Small intestine (tissue), 7 donors: ENCODE results near the gene GALNT15. TPM values are rescaled to one million over a fixed set of nuclear protein-coding genes. Genes with fewer than 3 reads are reported as not detected.

ENCODE experiments used
- DNase-seq, 2 donors: peaks; one replicate each; pipeline versions ENCODE4 v3.0.0 to v3.0.0-alpha.2; 2013
- FAIRE-seq: peaks from 2 replicates; lab custom pipeline; 2012; peaks lifted over from hg19 to GRCh38; lab: Jason Lieb, UNC
- H3K27ac ChIP-seq, 3 donors: one replicate each; pipeline ENCODE4 v1.5.1; 2013; ENCODE audit warnings: low read length in 2 of 3, mild to moderate bottlenecking in 2 of 3, control low read depth in 1 of 3, inconsistent platforms in 1 of 3, low read depth in 1 of 3, moderate library complexity in 1 of 3
- H3K27me3 ChIP-seq, 3 donors: one replicate each; pipeline ENCODE4 v1.6.1; 2013; ENCODE audit warnings: low read length in 3 of 3, inconsistent platforms in 1 of 3; ENCODE audit not compliant: control insufficient read depth in 3 of 3, insufficient read depth in 3 of 3
- H3K36me3 ChIP-seq, 3 donors: one replicate each; pipeline ENCODE4 v1.6.1; 2013; ENCODE audit warnings: low read length in 3 of 3, inconsistent platforms in 1 of 3, low read depth in 1 of 3, mild to moderate bottlenecking in 1 of 3, moderate library complexity in 1 of 3; ENCODE audit not compliant: control insufficient read depth in 3 of 3, insufficient read depth in 2 of 3
- H3K4me1 ChIP-seq, 3 donors: one replicate each; pipeline ENCODE4 v1.6.1; 2013; ENCODE audit warnings: low read length in 2 of 3, inconsistent platforms in 1 of 3, low read depth in 1 of 3, mild to moderate bottlenecking in 1 of 3, moderate library complexity in 1 of 3; ENCODE audit not compliant: control insufficient read depth in 3 of 3, insufficient read depth in 2 of 3
- H3K4me3 ChIP-seq, 3 donors: one replicate each; pipeline ENCODE4 v1.5.1; 2013; ENCODE audit warnings: low read length in 3 of 3, control low read depth in 1 of 3, inconsistent platforms in 1 of 3, low read depth in 1 of 3, mild to moderate bottlenecking in 1 of 3, moderate library complexity in 1 of 3
- H3K9me3 ChIP-seq, 2 donors: one replicate each; pipeline ENCODE4 v1.6.1; 2013; ENCODE audit warnings: low read depth in 1 of 2, low read length in 1 of 2; ENCODE audit not compliant: control insufficient read depth in 2 of 2, insufficient read depth in 1 of 2
- WGBS, 3 donors: extraction: QIAGEN DNeasy Blood & Tissue Kit; methylation state at CpG; one replicate each; pipeline ENCODE4 v1.1.7; 2013; 5-methylcytosine and 5-hydroxymethylcytosine counted together
- polyA plus RNA-seq, 4 donors: library from polyadenylated mRNA; stranded (reverse) in 3 of 4; unstranded in 1 of 4; fragments of 200-250 nt in 3 of 4; fragments of 120-200 nt in 1 of 4; gene quantifications; one replicate each; pipeline versions ENCODE4 v1.2.1 to v1.2.3, GENCODE V29; 2013
- donor health status: healthy with polysubstance abuse.
- donor health status: control.
- donor health status: control.
- donor health status: Bipolar disorder and iron deficiency.
- donor health status: healthy.

The GALNT15 gene
- polyA plus RNA-seq, 4 donors = 0.41 to 29.5 (median 0.88) TPM

DNA sequence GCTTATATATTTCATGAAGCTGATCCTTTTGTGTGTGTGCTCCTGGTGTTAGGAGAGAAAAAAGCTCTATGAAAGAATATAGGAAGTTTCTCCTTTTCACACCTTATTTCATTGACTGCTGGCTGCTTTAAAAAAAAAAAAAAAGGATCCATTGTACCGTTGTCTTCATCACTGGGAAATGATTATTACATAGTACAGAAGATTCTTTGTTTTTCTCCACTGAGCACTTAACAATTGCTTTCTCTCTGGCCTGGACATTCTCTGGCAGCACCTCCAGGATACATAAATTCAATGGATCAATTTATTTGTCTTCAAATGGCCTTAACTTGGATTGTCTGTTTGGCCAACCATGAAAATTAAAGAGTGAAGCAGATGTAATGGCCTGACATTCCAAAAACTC lies 53.1 kb downstream of the GALNT15 start:
- Histone ChIP-seq H3K9me3 (no peaks in the 10 kb centered on the region), H3K27me3 (peaks cover 0 to 2% (median 0%) of the 10 kb centered on the region in 3 donors), H3K36me3 (peaks cover 0 to 2% (median 0%) of the 10 kb centered on the region in 3 donors), H3K4me1 (no peaks in the 10 kb centered on the region), H3K4me3 (no peak overlapping the region), H3K27ac (no peak overlapping the region)
- 26 to 42% (median 27%) methylated on average over 1 of the region's 1 CpG for WGBS, 3 donors
- DNase-seq = no peak
- no peak for FAIRE-seq

DNA sequence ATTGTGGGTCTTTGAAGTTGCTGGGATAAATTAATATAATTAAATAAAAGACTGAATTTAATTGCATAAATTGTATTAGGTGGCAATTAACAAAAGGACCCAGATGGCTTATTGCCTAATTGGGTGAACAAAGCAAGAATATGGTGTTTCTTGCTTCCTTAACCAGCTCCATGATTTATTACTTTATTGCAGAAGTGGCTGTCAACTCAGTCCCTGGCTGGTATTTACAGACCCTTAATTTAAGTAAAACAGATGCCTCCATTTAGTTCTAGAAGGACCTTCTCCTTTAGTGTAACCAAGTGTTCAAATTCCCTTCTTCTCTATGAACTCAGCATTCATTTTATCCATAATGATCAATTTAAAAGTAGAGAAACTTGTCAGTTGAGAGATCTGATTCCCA lies 55.2 kb downstream of the GALNT15 start:
- H3K27ac ChIP-seq = no peak overlapping the region
- DNase-seq (no peak), FAIRE-seq (no peak)
- no peaks in the 10 kb centered on the region for H3K9me3 ChIP-seq
- H3K27me3 ChIP-seq = peaks cover 0 to 2% (median 0%) of the 10 kb centered on the region in 3 donors
- H3K4me1 ChIP-seq = no peaks in the 10 kb centered on the region
- no peak overlapping the region for H3K4me3 ChIP-seq
- H3K36me3 ChIP-seq = no peaks in the 10 kb centered on the region

GRCh38 chr3:16231983-16232382 lies 57.5 kb downstream of the GALNT15 start:
- WGBS, 3 donors = 93 to 98% (median 97%) methylated on average over 2 of the region's 2 CpGs
- no peak for FAIRE-seq
- H3K27me3 ChIP-seq = peaks cover 0 to 2% (median 0%) of the 10 kb centered on the region in 3 donors

GRCh38 chr3:16233806-16234205 lies 59.3 kb downstream of the GALNT15 start:
- 90 to 97% (median 94%) methylated on average over 1 of the region's 1 CpG for WGBS, 3 donors
- DNase-seq (no peak), FAIRE-seq (no peak)

More at GRCh38 chr3:16231983-16232382, 57.5 kb downstream of the GALNT15 start:
- Histone ChIP-seq H3K27ac (no peak overlapping the region), H3K36me3 (no peaks in the 10 kb centered on the region), H3K4me1 (no peaks in the 10 kb centered on the region), H3K9me3 (no peaks in the 10 kb centered on the region), H3K4me3 (no peak overlapping the region)
- DNase-seq = no peak

DNA sequence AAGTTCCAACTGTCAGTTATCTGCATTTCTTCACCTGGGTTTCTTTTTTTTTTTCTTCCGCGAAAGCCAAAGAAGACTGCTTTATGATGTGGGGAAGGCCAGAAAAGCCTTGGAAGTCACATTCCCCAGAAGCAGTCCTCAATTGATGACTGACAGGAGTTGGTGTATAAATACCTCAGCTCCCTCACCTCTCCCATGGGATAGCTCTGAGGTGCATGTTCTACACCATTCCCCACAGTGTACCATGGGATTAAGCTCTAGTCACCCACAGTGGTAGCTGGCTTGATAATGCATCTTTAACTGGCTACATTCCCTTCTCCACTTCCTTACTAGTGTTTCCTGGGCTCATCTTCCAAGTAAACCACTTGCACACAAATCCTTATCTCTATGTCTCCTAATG lies 59.8 kb downstream of the GALNT15 start:
- Histone ChIP-seq H3K4me1 (no peaks in the 10 kb centered on the region), H3K9me3 (no peaks in the 10 kb centered on the region), H3K36me3 (no peaks in the 10 kb centered on the region), H3K4me3 (no peak overlapping the region), H3K27ac (no peak overlapping the region), H3K27me3 (no peaks in the 10 kb centered on the region)
- 92 to 100% (median 97%) methylated on average over 2 of the region's 2 CpGs for WGBS, 3 donors
- FAIRE-seq (no peak), DNase-seq (no peak)

More at GRCh38 chr3:16233806-16234205, 59.3 kb downstream of the GALNT15 start:
- Histone ChIP-seq H3K27me3 (no peaks in the 10 kb centered on the region), H3K36me3 (no peaks in the 10 kb centered on the region), H3K4me3 (no peak overlapping the region), H3K27ac (no peak overlapping the region), H3K4me1 (no peaks in the 10 kb centered on the region), H3K9me3 (no peaks in the 10 kb centered on the region)

DNA sequence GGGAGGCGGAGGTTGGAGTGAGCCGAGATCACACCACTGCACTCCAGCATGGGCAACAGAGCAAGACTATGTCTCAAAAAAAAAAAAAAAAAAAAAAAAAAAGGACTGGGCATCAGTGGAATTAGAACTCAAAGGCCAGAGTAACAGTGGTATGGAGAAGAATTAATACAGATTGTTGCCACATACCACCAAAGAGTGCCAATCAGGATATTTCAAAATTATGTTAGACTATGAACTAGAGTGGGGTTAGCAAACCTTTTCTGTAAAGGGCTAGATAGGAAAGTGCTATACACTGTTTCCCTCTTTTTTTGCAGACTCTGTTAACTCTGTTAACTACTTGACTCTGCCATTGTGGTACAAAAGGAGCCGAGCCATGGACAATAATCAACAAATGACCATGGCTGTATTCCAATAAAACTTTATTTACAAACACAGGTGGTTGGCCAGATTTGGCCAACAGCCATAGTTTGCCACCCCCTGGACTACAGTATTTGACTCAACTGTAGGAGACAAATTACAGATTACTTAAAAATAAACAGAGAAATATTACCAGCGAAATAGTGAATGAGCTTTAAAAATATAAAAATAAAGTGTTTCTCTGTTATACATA lies 61.7 kb downstream of the GALNT15 start:
- no peaks in the 10 kb centered on the region for H3K9me3 ChIP-seq
- no peak overlapping the region for H3K4me3 ChIP-seq
- WGBS, 3 donors = 81 to 89% (median 86%) methylated on average over 4 of the region's 4 CpGs
- H3K4me1 ChIP-seq = no peaks in the 10 kb centered on the region
- H3K27me3 ChIP-seq = no peaks in the 10 kb centered on the region
- no peaks in the 10 kb centered on the region for H3K36me3 ChIP-seq
- no peak for FAIRE-seq
- no peak overlapping the region for H3K27ac ChIP-seq
- DNase-seq = no peak

GRCh38 chr3:16236856-16237393 lies 62.4 kb downstream of the GALNT15 start:
- no peaks in the 10 kb centered on the region for H3K27me3 ChIP-seq
- no peak overlapping the region for H3K4me3 ChIP-seq
- H3K36me3 ChIP-seq = no peaks in the 10 kb centered on the region
- H3K27ac ChIP-seq = no peak overlapping the region
- FAIRE-seq (no peak), DNase-seq (no peak)
- H3K9me3 ChIP-seq = no peaks in the 10 kb centered on the region
- WGBS, 3 donors = 24 to 66% (median 27%) methylated on average over 3 of the region's 3 CpGs
- H3K4me1 ChIP-seq = no peaks in the 10 kb centered on the region

GRCh38 chr3:16239086-16239770 lies 64.7 kb downstream of the GALNT15 start:
- no peaks in the 10 kb centered on the region for H3K9me3 ChIP-seq
- no peak for FAIRE-seq

More at GRCh38 chr3:16239086-16239770, 64.7 kb downstream of the GALNT15 start:
- Histone ChIP-seq H3K4me1 (no peaks in the 10 kb centered on the region), H3K27me3 (no peaks in the 10 kb centered on the region), H3K36me3 (no peaks in the 10 kb centered on the region), H3K4me3 (no peak overlapping the region), H3K27ac (no peak overlapping the region)
- 57 to 70% (median 60%) methylated on average over 3 of the region's 3 CpGs for WGBS, 3 donors
- no peak for DNase-seq
